ENCODE results near the gene CACNA1C. TPM values are rescaled to one million over a fixed set of nuclear protein-coding genes. Genes with fewer than 3 reads are reported as not detected.

CACNA1C gene
- total and polyA plus RNA-seq, 10 of the 15 experiments (the other 5 are each of a cell fraction or from before 2014, with no cell fraction given): under 0.01 to 0.15 (median 0.09) TPM; not detected in 5

DNA sequence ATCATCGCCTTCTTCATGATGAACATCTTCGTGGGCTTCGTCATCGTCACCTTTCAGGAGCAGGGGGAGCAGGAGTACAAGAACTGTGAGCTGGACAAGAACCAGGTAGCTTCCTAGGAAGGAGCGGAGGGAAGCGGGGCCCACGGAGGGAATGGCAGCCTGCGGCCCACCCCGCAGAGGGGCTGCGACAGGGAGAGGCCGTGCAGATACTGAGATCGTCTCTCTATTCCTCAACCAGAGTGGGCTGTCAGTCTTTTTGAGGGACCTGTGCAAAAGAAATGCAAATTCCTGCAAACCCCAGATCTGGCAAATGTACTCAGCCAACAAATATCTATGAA lies 555.8 kb downstream of the CACNA1C start:
- H3K27ac ChIP-seq (ENCODE audit: control insufficient read depth, insufficient read depth): no peak overlapping the region
- no TSS peak for BruUV-seq (replicated peaks)
- H3K79me2 ChIP-seq (ENCODE audit: control insufficient read depth, insufficient read depth, low read length): no peaks in the 10 kb centered on the region
- no peak overlapping the region for H2AFZ ChIP-seq (ENCODE audit: control insufficient read depth, low read depth, low read length)
- 35% methylated on average over 12 of the region's 12 CpGs for WGBS (ENCODE audit: insufficient coverage, insufficient replicate concordance, low lambda C conversion rate, missing lambda C conversion rate)
- H3K4me3 ChIP-seq: no peak overlapping the region
- intact Hi-C loops (cut with micrococcal nuclease; ENCODE audit: unreplicated experiment) (no loop called here), in situ Hi-C loops (cut with MboI) (no loop called here)
- POLR2A ChIA-PET: no interaction called here
- SMC1A ChIA-PET (ENCODE audit: uncharacterized antibody, unreplicated experiment): no interaction called here
- RAD21 ChIA-PET (ENCODE audit: unreplicated experiment): no interaction called here
- ATAC-seq (no peak), FAIRE-seq (no peak), DNase-seq (ENCODE audit: low read depth, low spot score) (no peak)
- peaks cover 1 to 3% of the 10 kb centered on the region in 2 experiments; a peak in 3 of 4 replicates for H3K27me3 ChIP-seq (replicated peaks in 1 of 2; ENCODE audit: control insufficient read depth in 2 of 2, insufficient read depth in 2 of 2, low read length in 1 of 2)
- CTCF ChIA-PET: no interaction called here
- H4K20me1 ChIP-seq (ENCODE audit: control insufficient read depth, insufficient read depth): no peaks in the 10 kb centered on the region
- H3K9me3 ChIP-seq (replicated peaks; ENCODE audit: control insufficient read depth, insufficient read depth, low read length): no peaks in the 10 kb centered on the region
- H3K9ac ChIP-seq (ENCODE audit: control insufficient read depth, insufficient read depth, low read length): no peak overlapping the region
- no peak overlapping the region for H3K4me2 ChIP-seq (ENCODE audit: control insufficient read depth, insufficient read depth)
- H3K36me3 ChIP-seq (ENCODE audit: control insufficient read depth in 2 of 2, insufficient read depth in 2 of 2, low read length in 1 of 2): no peaks in the 10 kb centered on the region
- no peaks in the 10 kb centered on the region; the same call in 1 of the 2 replicates for H3K4me1 ChIP-seq (ENCODE audit: control insufficient read depth, insufficient read depth, low read length)
- TF ChIP-seq, protein P1, sequence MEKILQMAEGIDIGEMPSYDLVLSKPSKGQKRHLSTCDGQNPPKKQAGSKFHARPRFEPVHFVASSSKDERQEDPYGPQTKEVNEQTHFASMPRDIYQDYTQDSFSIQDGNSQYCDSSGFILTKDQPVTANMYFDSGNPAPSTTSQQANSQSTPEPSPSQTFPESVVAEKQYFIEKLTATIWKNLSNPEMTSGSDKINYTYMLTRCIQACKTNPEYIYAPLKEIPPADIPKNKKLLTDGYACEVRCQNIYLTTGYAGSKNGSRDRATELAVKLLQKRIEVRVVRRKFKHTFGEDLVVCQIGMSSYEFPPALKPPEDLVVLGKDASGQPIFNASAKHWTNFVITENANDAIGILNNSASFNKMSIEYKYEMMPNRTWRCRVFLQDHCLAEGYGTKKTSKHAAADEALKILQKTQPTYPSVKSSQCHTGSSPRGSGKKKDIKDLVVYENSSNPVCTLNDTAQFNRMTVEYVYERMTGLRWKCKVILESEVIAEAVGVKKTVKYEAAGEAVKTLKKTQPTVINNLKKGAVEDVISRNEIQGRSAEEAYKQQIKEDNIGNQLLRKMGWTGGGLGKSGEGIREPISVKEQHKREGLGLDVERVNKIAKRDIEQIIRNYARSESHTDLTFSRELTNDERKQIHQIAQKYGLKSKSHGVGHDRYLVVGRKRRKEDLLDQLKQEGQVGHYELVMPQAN (conservative IDR thresholded peaks at IDR 0.05): no peak
- TF ChIP-seq CREB1 (IDR thresholded peaks at IDR 0.05; ENCODE audit: low read depth): no peak
- no peak for TF ChIP-seq ZNF384 (IDR thresholded peaks at IDR 0.05; ENCODE audit: borderline replicate concordance, low read depth, low read length)
- TF ChIP-seq RBBP5 (conservative IDR thresholded peaks at IDR 0.05): no peak
- TF ChIP-seq MEF2B (IDR thresholded peaks at IDR 0.05; ENCODE audit: partially characterized antibody, poor library complexity, severe bottlenecking): no peak
- no peak for TF ChIP-seq ZNF207 (IDR thresholded peaks at IDR 0.05; ENCODE audit: borderline replicate concordance)
- TF ChIP-seq NBN (IDR thresholded peaks at IDR 0.05): no peak
- no peak for TF ChIP-seq CHD1 (IDR thresholded peaks at IDR 0.05; ENCODE audit: low read depth, low read length)
- TF ChIP-seq SREBF2 (IDR thresholded peaks at IDR 0.05; ENCODE audit: low read length): no peak
- no peak for TF ChIP-seq E2F8 (IDR thresholded peaks at IDR 0.05; ENCODE audit: low read depth, partially characterized antibody)
- TF ChIP-seq CHD2 (IDR thresholded peaks at IDR 0.05; ENCODE audit: borderline replicate concordance, low read depth, low read length): no peak
- TF ChIP-seq, protein P2, sequence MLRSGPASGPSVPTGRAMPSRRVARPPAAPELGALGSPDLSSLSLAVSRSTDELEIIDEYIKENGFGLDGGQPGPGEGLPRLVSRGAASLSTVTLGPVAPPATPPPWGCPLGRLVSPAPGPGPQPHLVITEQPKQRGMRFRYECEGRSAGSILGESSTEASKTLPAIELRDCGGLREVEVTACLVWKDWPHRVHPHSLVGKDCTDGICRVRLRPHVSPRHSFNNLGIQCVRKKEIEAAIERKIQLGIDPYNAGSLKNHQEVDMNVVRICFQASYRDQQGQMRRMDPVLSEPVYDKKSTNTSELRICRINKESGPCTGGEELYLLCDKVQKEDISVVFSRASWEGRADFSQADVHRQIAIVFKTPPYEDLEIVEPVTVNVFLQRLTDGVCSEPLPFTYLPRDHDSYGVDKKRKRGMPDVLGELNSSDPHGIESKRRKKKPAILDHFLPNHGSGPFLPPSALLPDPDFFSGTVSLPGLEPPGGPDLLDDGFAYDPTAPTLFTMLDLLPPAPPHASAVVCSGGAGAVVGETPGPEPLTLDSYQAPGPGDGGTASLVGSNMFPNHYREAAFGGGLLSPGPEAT (IDR thresholded peaks at IDR 0.05; ENCODE audit: low read depth): no peak
- no peak for TF ChIP-seq ZNF687 (IDR thresholded peaks at IDR 0.05)

Data from GM12878 (cell line).